Activated T-helper 1 cell treated with anti-CD3 and anti-CD28 coated beads, Interleukin-2, amount 50 U/mL, for 16 hours (primary cell): ENCODE results near the gene GMPR2.

Experiments
- DNase-seq, 2 donors: peaks; one replicate each; pipeline ENCODE4 v3.0.0-alpha.2; 2020; ENCODE audit warnings: low read depth in 1 of 2, low spot score in 1 of 2

The GMPR2 gene

GRCh38 chr14:24283796-24284460 lies 51.2 kb downstream of the GMPR2 start:
- DNase-seq, result no peak

- no peak for DNase-seq
Observed at GRCh38 chr14:24284501-24285035, 51.8 kb downstream of the GMPR2 start.

- DNase-seq, result no peak
Observed at GRCh38 chr14:24285351-24285750, 52.6 kb downstream of the GMPR2 start.

GRCh38 chr14:24286996-24287395 lies 54.3 kb downstream of the GMPR2 start:
- no peak for DNase-seq
